Chondrocyte (in vitro differentiated cells): Measurements from ENCODE around the gene RIC3. TPM values are rescaled to one million over a fixed set of nuclear protein-coding genes. Genes with fewer than 3 reads are reported as not detected.

Source experiments
- DNase-seq: peaks from one replicate; pipeline ENCODE4 v3.0.0; 2021; ENCODE audit warnings: mixed read lengths, low spot score
- H3K27ac Mint-ChIP-seq: one replicate; pipeline ENCODE4 v1.8.0; 2021; ENCODE audit warnings: mild to moderate bottlenecking, moderate library complexity, mixed read lengths; ENCODE audit not compliant: unreplicated experiment
- H3K27me3 Mint-ChIP-seq: 2 replicates; pipeline ENCODE4 v1.8.0; 2021; ENCODE audit warnings: low read depth, mixed read lengths
- H3K36me3 Mint-ChIP-seq: 2 replicates; pipeline ENCODE4 v1.8.0; 2021; ENCODE audit warnings: low read depth, mixed read lengths
- H3K4me1 Mint-ChIP-seq: 2 replicates; pipeline ENCODE4 v1.8.0; 2021; ENCODE audit warnings: low read depth, mild to moderate bottlenecking, mixed read lengths
- H3K4me3 Mint-ChIP-seq: one replicate; pipeline ENCODE4 v1.8.0; 2021; ENCODE audit warnings: mild to moderate bottlenecking, moderate library complexity, mixed read lengths; ENCODE audit not compliant: unreplicated experiment
- H3K9me3 Mint-ChIP-seq: 2 replicates; pipeline ENCODE4 v1.8.0; 2021; ENCODE audit warnings: low read depth, mixed read lengths
- CTCF ChIP-seq: fragments of 200-600 bp; sonication (generic); IDR thresholded peaks from 2 replicates; pipeline ENCODE4 v1.5.0; 2021; ENCODE audit warnings: antibody characterized with exemption, mild to moderate bottlenecking, moderate library complexity
- total RNA-seq: library from RNA; stranded (reverse); gene quantifications from 3 replicates; pipeline ENCODE4 v1.2.1, GENCODE V29; 2021

RIC3 gene
- total RNA-seq, 1 donor from 2014 or later: 0.12 TPM

- Mint-ChIP-seq H3K9me3 (no peaks in the 10 kb centered on the region), H3K4me1 (no peaks in the 10 kb centered on the region), H3K4me3 (no peak overlapping the region), H3K27me3 (peaks cover 58% of the 10 kb centered on the region), H3K27ac (no peak overlapping the region), H3K36me3 (no peaks in the 10 kb centered on the region)
- TF ChIP-seq CTCF: no peak
- no peak for DNase-seq
Observed at GRCh38 chr11:8199676-8200075, 30.9 kb upstream of the RIC3 start.

- TF ChIP-seq CTCF: no peak
- H3K27ac Mint-ChIP-seq: no peak overlapping the region
- H3K9me3 Mint-ChIP-seq: no peaks in the 10 kb centered on the region
- no peak overlapping the region for H3K4me3 Mint-ChIP-seq
- H3K4me1 Mint-ChIP-seq: no peaks in the 10 kb centered on the region
- peaks cover 62% of the 10 kb centered on the region for H3K27me3 Mint-ChIP-seq
- H3K36me3 Mint-ChIP-seq: no peaks in the 10 kb centered on the region
- DNase-seq: no peak
Observed at GRCh38 chr11:8196749-8197148, 27.9 kb upstream of the RIC3 start.

- H3K36me3 Mint-ChIP-seq: no peaks in the 10 kb centered on the region
- no peak for DNase-seq
- H3K27me3 Mint-ChIP-seq: peaks cover 59% of the 10 kb centered on the region
- TF ChIP-seq CTCF: no peak
- no peaks in the 10 kb centered on the region for H3K4me1 Mint-ChIP-seq
- no peak overlapping the region for H3K27ac Mint-ChIP-seq
- H3K9me3 Mint-ChIP-seq: no peaks in the 10 kb centered on the region
- no peak overlapping the region for H3K4me3 Mint-ChIP-seq
Observed at GRCh38 chr11:8194956-8195355, 26.1 kb upstream of the RIC3 start.

GRCh38 chr11:8192896-8193209, 24.0 kb upstream of the RIC3 start:
- TF ChIP-seq CTCF: no peak
- H3K27ac Mint-ChIP-seq: no peak overlapping the region
- peaks cover 50% of the 10 kb centered on the region for H3K27me3 Mint-ChIP-seq
- DNase-seq: no peak
- H3K4me1 Mint-ChIP-seq: no peaks in the 10 kb centered on the region
- H3K4me3 Mint-ChIP-seq: no peak overlapping the region
- no peaks in the 10 kb centered on the region for H3K36me3 Mint-ChIP-seq
- H3K9me3 Mint-ChIP-seq: no peaks in the 10 kb centered on the region

GRCh38 chr11:8192016-8192895, 23.4 kb upstream of the RIC3 start:
- Mint-ChIP-seq H3K36me3 (no peaks in the 10 kb centered on the region), H3K4me1 (no peaks in the 10 kb centered on the region), H3K9me3 (no peaks in the 10 kb centered on the region), H3K4me3 (no peak overlapping the region), H3K27ac (no peak overlapping the region), H3K27me3 (peaks cover 44% of the 10 kb centered on the region)
- TF ChIP-seq CTCF: peak; percentile 93
- no peak for DNase-seq
